Measurements from ENCODE around the gene PRODH2. TPM values are rescaled to one million over a fixed set of nuclear protein-coding genes. Genes with fewer than 3 reads are reported as not detected.

The PRODH2 gene
- total RNA-seq, 1 experiment from 2014 or later: not detected

DNA sequence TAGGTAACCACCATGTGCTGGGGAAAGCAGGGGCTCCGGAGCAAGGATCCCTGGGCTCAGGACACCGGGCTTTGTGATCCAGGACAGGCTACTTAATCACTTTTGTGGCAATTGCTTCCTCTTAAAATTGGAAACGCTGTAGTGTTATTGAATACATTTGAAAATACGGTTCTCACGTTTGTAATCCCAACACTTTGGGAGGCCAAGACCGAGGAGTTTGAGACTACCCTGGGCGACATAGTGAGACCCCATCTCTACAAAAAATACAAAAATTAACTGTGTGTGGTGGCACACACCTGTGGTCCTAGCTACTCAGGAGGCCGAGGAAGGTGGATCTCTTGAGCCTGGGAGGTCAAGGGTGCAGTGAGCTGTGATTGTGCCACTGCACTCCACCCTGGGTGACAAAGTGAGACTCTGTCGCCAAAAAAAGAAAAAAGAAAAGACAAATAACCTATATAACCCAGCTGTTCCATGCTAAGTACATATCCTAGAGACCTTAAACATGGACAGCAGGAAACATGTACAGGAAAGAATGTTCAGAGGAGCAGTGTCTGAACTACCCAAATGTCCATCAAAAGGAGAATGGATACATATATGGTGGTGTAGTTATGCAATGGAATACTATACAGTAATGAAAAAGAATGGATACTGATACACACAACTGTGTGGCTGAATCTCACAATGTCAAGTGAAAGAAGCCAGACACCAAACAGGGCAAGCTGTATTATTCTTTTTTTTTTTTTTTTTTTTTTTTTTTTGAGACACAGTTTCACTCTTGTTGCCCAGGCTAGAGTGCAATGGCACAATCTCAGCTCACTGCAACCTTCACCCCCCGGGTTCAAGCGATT is 622 bp upstream of the PRODH2 start (continued):
- TF ChIP-seq ZNF532 (CRISPR knock-in tag; IDR thresholded peaks at IDR 0.05; ENCODE audit: borderline replicate concordance) (no peak), ATF1 (CRISPR knock-in tag; IDR thresholded peaks at IDR 0.05) (no peak), SMAD3 (CRISPR knock-in tag; IDR thresholded peaks at IDR 0.05; ENCODE audit: borderline replicate concordance) (no peak), GRHL2 (CRISPR knock-in tag; IDR thresholded peaks at IDR 0.05; ENCODE audit: insufficient replicate concordance, severe bottlenecking) (no peak), ZBTB21 (CRISPR knock-in tag; IDR thresholded peaks at IDR 0.05; ENCODE audit: borderline replicate concordance) (no peak), USF1 (CRISPR knock-in tag; IDR thresholded peaks at IDR 0.05) (no peak), ZNF317 (CRISPR knock-in tag; IDR thresholded peaks at IDR 0.05; ENCODE audit: borderline replicate concordance, low read depth) (no peak), FOXP4 (CRISPR knock-in tag; IDR thresholded peaks at IDR 0.05) (no peak), GABPB1 (CRISPR knock-in tag; IDR thresholded peaks at IDR 0.05) (no peak), SOX15 (CRISPR knock-in tag; IDR thresholded peaks at IDR 0.05) (no peak), MLX (CRISPR knock-in tag; IDR thresholded peaks at IDR 0.05) (no peak), JAZF1 (CRISPR knock-in tag; IDR thresholded peaks at IDR 0.05) (no peak)
- TF ChIP-seq, protein P1, sequence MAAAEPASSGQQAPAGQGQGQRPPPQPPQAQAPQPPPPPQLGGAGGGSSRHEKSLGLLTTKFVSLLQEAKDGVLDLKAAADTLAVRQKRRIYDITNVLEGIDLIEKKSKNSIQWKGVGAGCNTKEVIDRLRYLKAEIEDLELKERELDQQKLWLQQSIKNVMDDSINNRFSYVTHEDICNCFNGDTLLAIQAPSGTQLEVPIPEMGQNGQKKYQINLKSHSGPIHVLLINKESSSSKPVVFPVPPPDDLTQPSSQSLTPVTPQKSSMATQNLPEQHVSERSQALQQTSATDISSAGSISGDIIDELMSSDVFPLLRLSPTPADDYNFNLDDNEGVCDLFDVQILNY (CRISPR knock-in tag; IDR thresholded peaks at IDR 0.05): no peak

DNA sequence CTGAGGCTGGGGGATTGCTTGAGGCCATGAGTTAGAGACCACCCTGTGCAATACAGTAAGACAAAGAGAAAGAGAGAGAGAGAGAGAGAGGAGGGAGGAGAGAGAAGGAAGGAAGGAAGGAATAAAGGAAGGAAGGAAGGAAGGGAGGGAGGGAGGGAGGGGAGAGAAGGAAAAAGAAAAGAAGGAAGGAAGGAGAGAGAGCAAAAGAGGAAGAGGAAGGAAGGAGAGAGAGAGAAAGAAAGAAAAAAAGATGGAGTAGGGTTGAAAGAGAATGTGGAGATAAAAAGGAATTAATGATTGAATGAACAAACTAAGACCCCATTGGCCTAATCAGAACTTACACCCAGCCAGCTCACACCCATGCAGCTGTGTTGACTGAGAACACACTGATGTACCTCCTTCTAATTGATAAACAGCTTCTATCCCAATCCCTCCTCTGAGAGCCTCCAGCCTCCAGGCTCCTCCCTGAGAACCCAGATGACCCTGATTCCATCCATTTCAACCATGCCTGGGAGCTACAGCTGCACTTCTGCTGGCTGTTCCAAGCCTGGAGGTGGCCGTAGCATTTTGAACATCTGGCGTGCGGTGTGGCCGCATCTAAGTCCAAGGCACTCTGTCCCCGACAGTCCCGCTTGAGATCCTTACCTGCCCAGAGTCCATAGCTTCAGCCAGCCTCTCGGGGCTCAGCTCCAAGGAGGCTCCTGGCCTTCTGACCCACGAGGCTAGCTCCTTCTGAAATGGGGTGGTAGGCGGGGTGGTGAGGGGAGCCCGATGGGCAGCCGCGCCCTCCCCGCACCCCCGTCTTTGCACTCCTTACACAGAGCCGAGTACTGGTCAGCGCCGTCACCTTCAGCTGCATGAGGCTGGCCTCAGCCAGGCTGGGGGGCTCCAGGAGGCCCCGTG is 1.1 kb downstream of the PRODH2 start:
- Mint-ChIP-seq H3K4me1 (peaks cover 6% of the 10 kb centered on the region), H3K36me3 (no peaks in the 10 kb centered on the region), H3K27ac (no peak overlapping the region), H3K27me3 (ENCODE audit: low read depth) (peaks cover 47% of the 10 kb centered on the region), H3K9me3 (peaks cover 4% of the 10 kb centered on the region; the same call in 1 of the 2 replicates), H3K4me3 (no peak overlapping the region)
- no peak for DNase-seq (ENCODE audit: low spot score)
- CTCF ChIA-PET: interaction anchor here (0.8 to 2.1 kb wide), 7 partner anchors 12 to 119 kb away, joined by 3 to 6 read pairs (median 4); partner anchors contain the start of gene KIRREL2
- POLR2A ChIA-PET: no interaction called here
- no peak for ATAC-seq
- TF ChIP-seq, protein P2, sequence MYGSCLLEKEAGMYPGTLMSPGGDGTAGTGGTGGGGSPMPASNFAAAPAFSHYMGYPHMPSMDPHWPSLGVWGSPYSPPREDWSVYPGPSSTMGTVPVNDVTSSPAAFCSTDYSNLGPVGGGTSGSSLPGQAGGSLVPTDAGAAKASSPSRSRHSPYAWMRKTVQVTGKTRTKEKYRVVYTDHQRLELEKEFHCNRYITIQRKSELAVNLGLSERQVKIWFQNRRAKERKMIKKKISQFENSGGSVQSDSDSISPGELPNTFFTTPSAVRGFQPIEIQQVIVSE (CRISPR knock-in tag; IDR thresholded peaks at IDR 0.05; ENCODE audit: borderline replicate concordance): no peak
- TF ChIP-seq ESRRA (CRISPR knock-in tag; IDR thresholded peaks at IDR 0.05; ENCODE audit: borderline replicate concordance): no peak
- TF ChIP-seq GRHL2 (CRISPR knock-in tag; IDR thresholded peaks at IDR 0.05; ENCODE audit: insufficient replicate concordance, severe bottlenecking): no peak
- no peak for TF ChIP-seq SMAD4 (CRISPR knock-in tag; IDR thresholded peaks at IDR 0.05)
- no peak for TF ChIP-seq TEAD1 (CRISPR knock-in tag; IDR thresholded peaks at IDR 0.05)
- TF ChIP-seq CBFB (CRISPR knock-in tag; IDR thresholded peaks at IDR 0.05; ENCODE audit: low read depth): no peak
- no peak for TF ChIP-seq HMGA2 (CRISPR knock-in tag; IDR thresholded peaks at IDR 0.05)
- no peak for TF ChIP-seq FOXK1 (CRISPR knock-in tag; IDR thresholded peaks at IDR 0.05)
- TF ChIP-seq, protein P3, sequence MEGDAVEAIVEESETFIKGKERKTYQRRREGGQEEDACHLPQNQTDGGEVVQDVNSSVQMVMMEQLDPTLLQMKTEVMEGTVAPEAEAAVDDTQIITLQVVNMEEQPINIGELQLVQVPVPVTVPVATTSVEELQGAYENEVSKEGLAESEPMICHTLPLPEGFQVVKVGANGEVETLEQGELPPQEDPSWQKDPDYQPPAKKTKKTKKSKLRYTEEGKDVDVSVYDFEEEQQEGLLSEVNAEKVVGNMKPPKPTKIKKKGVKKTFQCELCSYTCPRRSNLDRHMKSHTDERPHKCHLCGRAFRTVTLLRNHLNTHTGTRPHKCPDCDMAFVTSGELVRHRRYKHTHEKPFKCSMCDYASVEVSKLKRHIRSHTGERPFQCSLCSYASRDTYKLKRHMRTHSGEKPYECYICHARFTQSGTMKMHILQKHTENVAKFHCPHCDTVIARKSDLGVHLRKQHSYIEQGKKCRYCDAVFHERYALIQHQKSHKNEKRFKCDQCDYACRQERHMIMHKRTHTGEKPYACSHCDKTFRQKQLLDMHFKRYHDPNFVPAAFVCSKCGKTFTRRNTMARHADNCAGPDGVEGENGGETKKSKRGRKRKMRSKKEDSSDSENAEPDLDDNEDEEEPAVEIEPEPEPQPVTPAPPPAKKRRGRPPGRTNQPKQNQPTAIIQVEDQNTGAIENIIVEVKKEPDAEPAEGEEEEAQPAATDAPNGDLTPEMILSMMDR (IDR thresholded peaks at IDR 0.05): no peak
- no peak for TF ChIP-seq SMAD3 (CRISPR knock-in tag; IDR thresholded peaks at IDR 0.05; ENCODE audit: borderline replicate concordance)
- no peak for TF ChIP-seq TEAD4 (CRISPR knock-in tag; IDR thresholded peaks at IDR 0.05)

All from WTC11 (cell line).